ACC112 (cell line): ENCODE results near the gene PLXNC1.

ENCODE experiments used
- H2AFZ ChIP-seq: fragments of 200-600 bp; sonication (generic); one replicate; pipeline ENCODE4 v1.6.0; 2017; ENCODE audit warnings: antibody characterized with exemption, low read length; ENCODE audit not compliant: unreplicated experiment
- H3K27ac ChIP-seq: fragments of 200-600 bp; sonication (generic); 2 replicates; pipeline ENCODE4 v1.5.1; 2014; ENCODE audit warnings: low read depth, mild to moderate bottlenecking, antibody characterized with exemption, low read length, moderate library complexity
- H3K27me3 ChIP-seq: fragments of 200-600 bp; sonication (generic); 2 replicates; pipeline ENCODE4 v1.6.1; 2014; ENCODE audit warnings: mild to moderate bottlenecking, antibody characterized with exemption, low read length, moderate library complexity, mixed read lengths; ENCODE audit not compliant: insufficient read depth
- H3K36me3 ChIP-seq: fragments of 200-600 bp; sonication (generic); 2 replicates; pipeline ENCODE4 v1.6.1; 2016; ENCODE audit warnings: mild to moderate bottlenecking, antibody characterized with exemption, low read length, moderate library complexity, mixed read lengths; ENCODE audit not compliant: insufficient read depth
- H3K4me1 ChIP-seq: fragments of 200-600 bp; sonication (generic); one replicate; pipeline ENCODE4 v1.6.1; 2016; ENCODE audit warnings: low read length, mixed read lengths; ENCODE audit not compliant: insufficient read depth, unreplicated experiment, control insufficient read depth
- H3K4me3 ChIP-seq: fragments of 200-600 bp; sonication (generic); 2 replicates; pipeline ENCODE4 v1.5.1; 2014; ENCODE audit warnings: mild to moderate bottlenecking, low read depth, low read length
- H3K79me2 ChIP-seq: fragments of 200-600 bp; sonication (generic); one replicate; pipeline ENCODE4 v1.6.0; 2016; ENCODE audit warnings: low read length; ENCODE audit not compliant: control insufficient read depth, unreplicated experiment, insufficient read depth

PLXNC1 gene

GRCh38 chr12:94146166-94146936 is 2.0 kb upstream of the PLXNC1 start:
- no peaks in the 10 kb centered on the region for H3K36me3 ChIP-seq

GRCh38 chr12:94147387-94147990 is 888 bp upstream of the PLXNC1 start:
- no peaks in the 10 kb centered on the region for H3K36me3 ChIP-seq
- H3K27ac ChIP-seq, result no peak overlapping the region
- no peaks in the 10 kb centered on the region for H3K4me1 ChIP-seq
- peaks cover 71% of the 10 kb centered on the region for H3K27me3 ChIP-seq
- no peaks in the 10 kb centered on the region for H3K79me2 ChIP-seq
- no peak overlapping the region for H2AFZ ChIP-seq
- peak overlapping the region; percentile 71 for H3K4me3 ChIP-seq

More at GRCh38 chr12:94146166-94146936, 2.0 kb upstream of the PLXNC1 start:
- Histone ChIP-seq H3K4me3 (no peak overlapping the region), H3K79me2 (no peaks in the 10 kb centered on the region), H3K27ac (no peak overlapping the region), H2AFZ (no peak overlapping the region), H3K4me1 (no peaks in the 10 kb centered on the region), H3K27me3 (peaks cover 62% of the 10 kb centered on the region)

DNA sequence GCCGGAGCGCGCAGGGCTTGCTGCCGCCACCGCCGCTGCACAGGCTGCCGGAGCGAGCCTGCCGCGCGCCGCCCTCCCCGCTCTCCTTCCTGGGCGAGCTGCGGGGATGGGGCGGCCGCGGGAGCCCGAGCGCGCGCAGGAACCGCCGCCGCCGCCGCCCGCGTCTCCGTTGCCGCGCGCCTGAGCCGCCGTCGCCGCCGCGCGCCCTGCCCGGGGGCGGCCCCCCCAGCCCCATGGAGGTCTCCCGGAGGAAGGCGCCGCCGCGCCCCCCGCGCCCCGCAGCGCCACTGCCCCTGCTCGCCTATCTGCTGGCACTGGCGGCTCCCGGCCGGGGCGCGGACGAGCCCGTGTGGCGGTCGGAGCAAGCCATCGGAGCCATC is 352 bp downstream of the PLXNC1 start:
- H2AFZ ChIP-seq, result no peak overlapping the region
- no peaks in the 10 kb centered on the region for H3K79me2 ChIP-seq
- H3K27ac ChIP-seq, result no peak overlapping the region
- H3K4me3 ChIP-seq, result peak overlapping the region; percentile 71
- no peaks in the 10 kb centered on the region for H3K36me3 ChIP-seq
- H3K4me1 ChIP-seq, result no peaks in the 10 kb centered on the region
- H3K27me3 ChIP-seq, result peaks cover 74% of the 10 kb centered on the region

GRCh38 chr12:94149119-94149780 is 873 bp downstream of the PLXNC1 start:
- Histone ChIP-seq H3K4me3 (peak overlapping the region; percentile 71), H3K36me3 (no peaks in the 10 kb centered on the region), H2AFZ (no peak overlapping the region), H3K27me3 (peaks cover 79% of the 10 kb centered on the region), H3K27ac (no peak overlapping the region), H3K4me1 (no peaks in the 10 kb centered on the region), H3K79me2 (no peaks in the 10 kb centered on the region)

DNA sequence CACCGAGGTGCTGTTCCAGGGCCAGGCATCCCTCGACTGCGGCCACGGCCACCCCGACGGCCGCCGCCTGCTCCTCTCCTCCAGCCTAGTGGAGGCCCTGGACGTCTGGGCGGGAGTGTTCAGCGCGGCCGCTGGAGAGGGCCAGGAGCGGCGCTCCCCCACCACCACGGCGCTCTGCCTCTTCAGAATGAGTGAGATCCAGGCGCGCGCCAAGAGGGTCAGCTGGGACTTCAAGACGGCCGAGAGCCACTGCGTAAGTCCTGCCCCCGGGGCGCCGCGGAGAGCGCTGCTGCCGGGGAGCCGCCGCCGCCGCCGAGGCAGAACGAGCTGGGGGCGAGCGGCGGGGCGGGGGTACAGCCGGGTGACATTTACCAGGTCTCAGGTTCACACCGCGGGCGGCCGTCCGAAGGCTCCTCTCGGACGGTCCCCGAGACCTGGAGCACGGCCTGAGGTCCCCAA is 1.4 kb downstream of the PLXNC1 start:
- peak overlapping the region; percentile 71 for H3K4me3 ChIP-seq
- peaks cover 81% of the 10 kb centered on the region for H3K27me3 ChIP-seq
- no peak overlapping the region for H2AFZ ChIP-seq
- no peaks in the 10 kb centered on the region for H3K36me3 ChIP-seq
- H3K79me2 ChIP-seq, result no peaks in the 10 kb centered on the region
- no peaks in the 10 kb centered on the region for H3K4me1 ChIP-seq
- H3K27ac ChIP-seq, result no peak overlapping the region

GRCh38 chr12:94150240-94151121 is 2.1 kb downstream of the PLXNC1 start:
- Histone ChIP-seq H3K4me1 (no peaks in the 10 kb centered on the region), H3K27ac (no peak overlapping the region), H3K4me3 (peak overlapping the region; percentile 71), H3K79me2 (no peaks in the 10 kb centered on the region), H3K27me3 (peaks cover 87% of the 10 kb centered on the region), H2AFZ (no peak overlapping the region), H3K36me3 (no peaks in the 10 kb centered on the region)

GRCh38 chr12:94151582-94151981 is 3.2 kb downstream of the PLXNC1 start:
- H3K36me3 ChIP-seq, result no peaks in the 10 kb centered on the region
- H3K27me3 ChIP-seq, result peaks cover 93% of the 10 kb centered on the region
- H3K4me1 ChIP-seq, result no peaks in the 10 kb centered on the region
- no peak overlapping the region for H3K27ac ChIP-seq
- H3K79me2 ChIP-seq, result no peaks in the 10 kb centered on the region
- H3K4me3 ChIP-seq, result no peak overlapping the region
- no peak overlapping the region for H2AFZ ChIP-seq

DNA sequence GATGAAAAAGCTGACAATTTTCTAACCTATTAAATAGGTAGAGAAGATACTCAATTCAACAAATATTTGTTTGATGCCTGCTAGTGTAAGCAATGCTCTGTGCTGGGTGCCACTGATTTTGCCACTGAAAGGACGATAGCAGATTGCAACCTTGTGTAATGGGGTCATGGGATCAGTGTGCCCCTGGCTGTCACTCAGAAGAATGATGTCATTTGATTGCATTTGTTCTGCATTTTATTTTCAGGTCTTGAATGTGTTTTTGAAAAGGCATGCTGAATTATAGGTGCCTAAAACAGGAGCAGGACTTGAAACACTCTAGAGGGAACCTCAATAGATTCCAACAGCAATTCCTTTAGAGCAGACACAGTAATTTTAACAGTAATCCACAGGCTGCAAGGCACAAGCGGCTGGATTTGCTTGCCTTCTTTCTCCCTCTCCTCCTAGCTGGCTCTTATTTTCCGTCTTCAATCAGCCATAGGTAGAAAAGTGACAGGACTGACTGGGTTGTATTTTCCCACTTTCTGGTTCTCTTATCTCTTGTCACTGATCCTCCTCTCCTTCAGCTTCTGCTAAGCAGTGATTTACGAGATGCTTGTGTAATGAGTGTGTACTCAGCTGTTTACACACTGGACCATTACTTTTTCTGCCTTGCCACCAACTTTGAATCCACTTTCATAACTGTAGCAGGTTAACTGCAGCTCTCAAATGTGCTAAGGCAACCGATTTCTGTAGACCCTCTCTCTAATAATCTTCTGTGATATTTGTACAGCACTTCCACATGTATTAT is 4.1 kb downstream of the PLXNC1 start:
- Histone ChIP-seq H3K4me3 (no peak overlapping the region), H3K79me2 (no peaks in the 10 kb centered on the region), H2AFZ (no peak overlapping the region), H3K36me3 (no peaks in the 10 kb centered on the region), H3K27ac (no peak overlapping the region), H3K4me1 (no peaks in the 10 kb centered on the region), H3K27me3 (peaks cover 92% of the 10 kb centered on the region)

DNA sequence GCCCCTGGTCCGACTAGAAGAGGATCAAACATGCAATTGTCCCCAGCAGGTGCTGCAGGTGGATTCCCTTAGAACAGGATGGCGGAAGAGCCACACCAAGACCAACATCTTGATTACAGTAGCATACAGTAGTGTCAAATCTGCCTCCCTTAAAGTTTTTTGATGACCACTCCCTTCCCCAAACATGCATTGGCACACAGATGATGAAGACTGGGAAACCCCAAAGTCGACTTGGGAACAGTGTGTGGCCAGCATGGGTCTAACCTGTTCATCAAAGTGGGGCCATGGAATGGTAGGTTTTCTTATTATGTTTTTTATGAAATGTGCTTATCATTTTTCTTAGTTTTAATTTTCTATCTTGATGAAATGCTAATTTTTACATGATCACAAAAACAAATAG is 8.8 kb downstream of the PLXNC1 start:
- Histone ChIP-seq H3K36me3 (no peaks in the 10 kb centered on the region), H2AFZ (no peak overlapping the region), H3K27me3 (peaks cover 57% of the 10 kb centered on the region), H3K4me1 (no peaks in the 10 kb centered on the region), H3K4me3 (no peak overlapping the region), H3K27ac (no peak overlapping the region), H3K79me2 (no peaks in the 10 kb centered on the region)
